HG03442 (cell line): Measurements from ENCODE around the gene STYK1.
A peak's percentile ranks its signal among the peaks of the same experiment; 100 is the strongest.
"Not testable (repeated sequence)": the region's sequence is repeated elsewhere in the genome, so short reads cannot be mapped to it uniquely, and the experiment has no call there.

Experiments used
- ATAC-seq: cut with Tn5 transposase; IDR thresholded peaks from one replicate; pipeline ENCODE4 v1.9.1; 2021; ENCODE audit warnings: mild to moderate bottlenecking, moderate library complexity; ENCODE audit not compliant: unreplicated experiment

The STYK1 gene

GRCh38 chr12:10623131-10623530, 50.7 kb downstream of the STYK1 start:
- no peak for ATAC-seq

GRCh38 chr12:10621278-10621677, 52.6 kb downstream of the STYK1 start:
- ATAC-seq: no peak

- no peak for ATAC-seq
Measured at GRCh38 chr12:10620078-10620779, 53.6 kb downstream of the STYK1 start.

- no peak for ATAC-seq
Measured at GRCh38 chr12:10618338-10618987, 55.4 kb downstream of the STYK1 start.

- ATAC-seq: no peak
Measured at GRCh38 chr12:10617863-10618262, 56.0 kb downstream of the STYK1 start.

GRCh38 chr12:10615532-10615931, 58.3 kb downstream of the STYK1 start:
- ATAC-seq: no peak

- no peak for ATAC-seq
Measured at GRCh38 chr12:10614056-10614370, 59.8 kb downstream of the STYK1 start.

- ATAC-seq: peak; percentile 95
Measured at GRCh38 chr12:10613349-10614055, 60.4 kb downstream of the STYK1 start, which contains the start of gene MAGOHB. MAGOHB (minus strand) TSS chr12:10613609; CDS start chr12:10613532, 77 bp downstream.

- peak; percentile 6 for ATAC-seq
Measured at GRCh38 chr12:10612984-10613348, 60.9 kb downstream of the STYK1 start.

GRCh38 chr12:10612110-10612509, 61.7 kb downstream of the STYK1 start:
- no peak for ATAC-seq

GRCh38 chr12:10611258-10611657, 62.6 kb downstream of the STYK1 start:
- not testable (repeated sequence) for ATAC-seq

- ATAC-seq: no peak
Measured at GRCh38 chr12:10610188-10610587, 63.7 kb downstream of the STYK1 start.

- ATAC-seq: no peak
Measured at GRCh38 chr12:10607885-10608458, 65.9 kb downstream of the STYK1 start.

GRCh38 chr12:10601860-10602259, 72.0 kb downstream of the STYK1 start:
- no peak for ATAC-seq

- no peak for ATAC-seq
Measured at GRCh38 chr12:10600988-10601387, 72.9 kb downstream of the STYK1 start.

GRCh38 chr12:10595881-10596280, 78.0 kb downstream of the STYK1 start:
- no peak for ATAC-seq

- no peak for ATAC-seq
Measured at GRCh38 chr12:10590966-10591365, 82.9 kb downstream of the STYK1 start.

- ATAC-seq: no peak
Measured at GRCh38 chr12:10584415-10584814, 89.4 kb downstream of the STYK1 start.

GRCh38 chr12:10582704-10583103, 91.1 kb downstream of the STYK1 start:
- ATAC-seq: no peak

- ATAC-seq: not testable (repeated sequence)
Measured at GRCh38 chr12:10582133-10582532, 91.7 kb downstream of the STYK1 start.

GRCh38 chr12:10574307-10574706, 99.5 kb downstream of the STYK1 start:
- no peak for ATAC-seq

GRCh38 chr12:10572021-10572490, 101.8 kb downstream of the STYK1 start:
- ATAC-seq: not testable (repeated sequence)
